Esophagus muscularis mucosa (tissue), 4 donors: ENCODE data around the gene CKAP2L. TPM values are rescaled to one million over a fixed set of nuclear protein-coding genes. Genes with fewer than 3 reads are reported as not detected.

ENCODE experiments used
- DNase-seq: peaks from one replicate; pipeline ENCODE4 v3.0.0-alpha.2; 2017; ENCODE audit errors: extremely low spot score
- H3K27ac ChIP-seq, 4 donors: fragments of 200-600 bp; sonication (generic); replicated peaks in 1 of 4; 1 replicate in 3 of 4; 2 replicates in 1 of 4; pipeline ENCODE4 v1.5.1; 2016 to 2019; ENCODE audit warnings: mild to moderate bottlenecking in 1 of 4
- H3K27me3 ChIP-seq, 4 donors: fragments of 200-600 bp; sonication (generic); one replicate each; pipeline versions ENCODE4 v1.5.1 to v1.6.0; 2016 to 2019
- H3K36me3 ChIP-seq, 4 donors: fragments of 200-600 bp; sonication (generic); one replicate each; pipeline ENCODE4 v1.5.1; 2016 to 2019
- H3K4me1 ChIP-seq, 4 donors: fragments of 200-600 bp; sonication (generic); one replicate each; pipeline ENCODE4 v1.5.1; 2016 to 2019
- H3K4me3 ChIP-seq, 4 donors: fragments of 200-600 bp; sonication (generic); 1 replicate in 2 of 4; 2 replicates in 2 of 4; pipeline ENCODE4 v1.5.1; 2016 to 2019; ENCODE audit warnings: mild to moderate bottlenecking in 4 of 4, moderate library complexity in 1 of 4
- H3K9me3 ChIP-seq, 4 donors: fragments of 200-600 bp; sonication (generic); 1 replicate in 3 of 4; 2 replicates in 1 of 4; pipeline ENCODE4 v1.5.1; 2016 to 2019
- EP300 ChIP-seq: sonication (generic); formaldehyde crosslinking; IDR thresholded peaks from one replicate; pipeline ENCODE4 v1.6.1; 2017; ENCODE audit warnings: antibody characterized with exemption
- POLR2A ChIP-seq: fragments of 450-650 bp; IDR thresholded peaks from one replicate; pipeline ENCODE4 v1.6.1; 2017; ENCODE audit warnings: antibody characterized with exemption, moderate library complexity, mild to moderate bottlenecking, low read depth
- POLR2AphosphoS5 ChIP-seq, 2 donors: sonication (generic); formaldehyde crosslinking; IDR thresholded peaks; one replicate each; pipeline ENCODE4 v1.6.1; 2017; ENCODE audit warnings: antibody characterized with exemption in 2 of 2
- WGBS: methylation state at CpG from one replicate; pipeline ENCODE4 v1.1.5; 2018; 5-methylcytosine and 5-hydroxymethylcytosine counted together
- intact Hi-C: fragments of 100-400 bp; cut with DNase I; formaldehyde crosslinking; loops from one replicate; pipeline ENCODE4 v1.15.1; 2023
- total RNA-seq, 4 donors: library from RNA; depleted of rRNA; stranded (reverse); fragments of >200 nt; gene quantifications; one replicate each; pipeline versions ENCODE4 v1.1.0 to v1.2.1, GENCODE V29; 2016
- TF ChIP-seq, protein P1 (sequence below), 3 experiments: fragments of 200-600 bp in 2 of 3; fragments of 450-650 bp in 1 of 3; sonication (generic) in 2 of 3; IDR thresholded peaks; one replicate each; pipeline ENCODE4 v1.5.1; 2017 to 2019; ENCODE audit warnings: antibody characterized with exemption in 3 of 3, mild to moderate bottlenecking in 2 of 3, moderate library complexity in 1 of 3

Gene CKAP2L
- total RNA-seq, 4 donors from 2014 or later, result 0.23 to 1.5 (median 0.91) TPM; not detected in 1

GRCh38 chr2:112787729-112788393 is 23.5 kb upstream of the CKAP2L start:
- intact Hi-C loops, result no loop called here
- no peaks in the 10 kb centered on the region for H3K9me3 ChIP-seq
- no peak overlapping the region for H3K27ac ChIP-seq
- H3K4me3 ChIP-seq, result no peak overlapping the region
- H3K4me1 ChIP-seq, result no peaks in the 10 kb centered on the region
- no peaks in the 10 kb centered on the region for H3K27me3 ChIP-seq
- no peak for DNase-seq
- 82% methylated on average over 4 of the region's 4 CpGs for WGBS
- TF ChIP-seq, protein P1, sequence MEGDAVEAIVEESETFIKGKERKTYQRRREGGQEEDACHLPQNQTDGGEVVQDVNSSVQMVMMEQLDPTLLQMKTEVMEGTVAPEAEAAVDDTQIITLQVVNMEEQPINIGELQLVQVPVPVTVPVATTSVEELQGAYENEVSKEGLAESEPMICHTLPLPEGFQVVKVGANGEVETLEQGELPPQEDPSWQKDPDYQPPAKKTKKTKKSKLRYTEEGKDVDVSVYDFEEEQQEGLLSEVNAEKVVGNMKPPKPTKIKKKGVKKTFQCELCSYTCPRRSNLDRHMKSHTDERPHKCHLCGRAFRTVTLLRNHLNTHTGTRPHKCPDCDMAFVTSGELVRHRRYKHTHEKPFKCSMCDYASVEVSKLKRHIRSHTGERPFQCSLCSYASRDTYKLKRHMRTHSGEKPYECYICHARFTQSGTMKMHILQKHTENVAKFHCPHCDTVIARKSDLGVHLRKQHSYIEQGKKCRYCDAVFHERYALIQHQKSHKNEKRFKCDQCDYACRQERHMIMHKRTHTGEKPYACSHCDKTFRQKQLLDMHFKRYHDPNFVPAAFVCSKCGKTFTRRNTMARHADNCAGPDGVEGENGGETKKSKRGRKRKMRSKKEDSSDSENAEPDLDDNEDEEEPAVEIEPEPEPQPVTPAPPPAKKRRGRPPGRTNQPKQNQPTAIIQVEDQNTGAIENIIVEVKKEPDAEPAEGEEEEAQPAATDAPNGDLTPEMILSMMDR (IDR thresholded peaks at IDR 0.05), result no peak
- TF ChIP-seq POLR2AphosphoS5 (IDR thresholded peaks at IDR 0.05) (no peak), POLR2A (no peak), EP300 (no peak)
- no peaks in the 10 kb centered on the region for H3K36me3 ChIP-seq

DNA sequence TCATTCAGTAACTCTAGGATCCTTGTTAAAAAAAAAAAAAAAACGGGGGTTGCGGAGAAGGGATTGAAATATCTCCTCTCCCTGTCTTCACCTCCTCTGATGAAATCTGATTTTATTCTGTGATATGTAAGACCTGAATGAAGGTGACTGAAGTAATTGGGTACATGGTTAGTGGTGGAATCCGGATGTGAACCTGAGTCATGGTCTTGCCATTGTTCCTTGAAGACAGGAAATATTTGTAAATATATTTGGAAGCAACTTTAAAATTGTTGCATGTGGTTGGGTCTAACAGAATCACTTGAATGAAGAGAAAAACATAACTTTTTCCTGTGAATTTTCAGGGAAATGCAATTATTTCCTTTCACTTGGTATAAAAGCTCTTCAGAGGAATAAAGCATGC is 22.9 kb upstream of the CKAP2L start:
- TF ChIP-seq EP300 (no peak), POLR2AphosphoS5 (IDR thresholded peaks at IDR 0.05) (no peak), POLR2A (no peak)
- TF ChIP-seq, protein P1 (IDR thresholded peaks at IDR 0.05), result no peak
- WGBS, result 85% methylated on average over 3 of the region's 3 CpGs
- intact Hi-C loops, result no loop called here
- Histone ChIP-seq H3K27ac (no peak overlapping the region), H3K9me3 (no peaks in the 10 kb centered on the region), H3K4me3 (no peak overlapping the region), H3K27me3 (no peaks in the 10 kb centered on the region), H3K36me3 (no peaks in the 10 kb centered on the region), H3K4me1 (no peaks in the 10 kb centered on the region)
- DNase-seq, result no peak

DNA sequence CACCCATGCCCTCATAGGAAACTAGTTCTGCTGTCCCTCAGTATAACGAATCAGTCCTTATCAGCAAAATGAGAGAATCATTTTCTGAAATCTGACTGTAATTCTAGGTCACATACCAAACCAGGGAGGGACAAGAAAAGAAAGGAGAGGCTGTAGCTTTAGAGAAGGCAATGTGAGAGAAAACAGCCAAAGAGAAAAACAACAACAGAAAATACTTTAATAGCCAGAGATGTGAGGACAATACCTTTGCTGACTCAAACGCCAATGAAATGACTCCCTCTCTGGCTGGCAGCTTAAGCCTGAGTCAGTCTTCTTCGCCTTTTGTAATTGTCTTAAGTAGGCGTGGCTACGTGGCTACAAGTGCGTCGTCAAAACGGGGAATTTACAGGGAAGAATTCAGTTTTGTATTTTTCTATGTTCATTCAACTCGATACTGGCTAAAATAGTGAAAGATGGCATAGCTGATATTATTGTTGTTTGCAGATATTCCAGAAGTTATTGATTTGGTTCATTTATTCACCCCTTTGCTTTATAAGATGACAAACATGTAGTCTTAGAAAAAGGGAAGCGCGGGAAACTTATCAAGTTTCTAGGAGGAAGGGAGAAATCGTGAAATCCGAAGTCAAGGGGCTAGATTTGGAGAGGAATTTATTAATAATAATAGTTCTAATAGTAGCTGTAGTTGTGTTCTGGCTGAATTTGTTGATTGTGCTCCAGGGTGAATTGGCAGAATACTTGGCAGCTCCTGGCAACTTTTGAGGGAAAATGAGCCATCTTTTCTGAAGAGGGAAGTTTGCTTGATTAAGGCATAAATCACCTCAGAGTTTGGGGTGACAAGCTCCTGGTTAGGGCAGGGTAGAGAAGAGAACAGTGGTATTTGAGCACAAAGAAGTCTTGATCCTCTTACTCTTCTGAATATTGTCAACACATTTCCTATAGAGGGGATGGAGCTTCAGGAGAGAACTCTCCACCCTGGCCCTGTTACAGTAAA is 20.1 kb upstream of the CKAP2L start, which contains the start of gene IL1A:
Gene IL1A, minus strand, starts transcription at position 295 of the 991 bp plus-strand sequence. CDS start 723 bp downstream, outside the sequence.
- no peak for TF ChIP-seq POLR2AphosphoS5 (IDR thresholded peaks at IDR 0.05)
- TF ChIP-seq EP300, result no peak
- TF ChIP-seq, protein P1 (IDR thresholded peaks at IDR 0.05), result no peak
- no peak for TF ChIP-seq POLR2A
- no peaks in the 10 kb centered on the region for H3K36me3 ChIP-seq
- no peaks in the 10 kb centered on the region for H3K4me1 ChIP-seq
- H3K27ac ChIP-seq, result no peak within 1 kb of the TSS
- no peaks in the 10 kb centered on the region for H3K9me3 ChIP-seq
- intact Hi-C loops, result no loop called here
- 47% methylated on average over 13 of the region's 13 CpGs for WGBS
- no peaks in the 10 kb centered on the region for H3K27me3 ChIP-seq
- no peak for DNase-seq
- H3K4me3 ChIP-seq, result no peak within 1 kb of the TSS

- Histone ChIP-seq H3K36me3 (no peaks in the 10 kb centered on the region), H3K9me3 (no peaks in the 10 kb centered on the region), H3K4me1 (no peaks in the 10 kb centered on the region), H3K27ac (no peak overlapping the region), H3K27me3 (no peaks in the 10 kb centered on the region), H3K4me3 (no peak overlapping the region)
- intact Hi-C loops, result no loop called here
- DNase-seq, result no peak
- TF ChIP-seq, protein P1 (IDR thresholded peaks at IDR 0.05), result no peak
- TF ChIP-seq POLR2A (no peak), POLR2AphosphoS5 (IDR thresholded peaks at IDR 0.05) (no peak), EP300 (no peak)
- WGBS, result 99% methylated on average over 3 of the region's 3 CpGs
Measured at GRCh38 chr2:112783187-112783714, 18.8 kb upstream of the CKAP2L start.
